RPMI7951 (cell line): ENCODE data around the gene PRKCA. TPM values are rescaled to one million over a fixed set of nuclear protein-coding genes. Genes with fewer than 3 reads are reported as not detected.

Experiments used
- DNase-seq: peaks from one replicate; pipeline ENCODE4 v3.0.0-alpha.2; 2012; ENCODE audit warnings: low read depth
- total RNA-seq: library from RNA; depleted of rRNA; stranded (reverse); fragments of >200 nt; shearing (Covaris generic); gene quantifications from 2 replicates; pipeline ENCODE4 v1.2.3, GENCODE V29; 2014

PRKCA gene
- total RNA-seq, 1 experiment from 2014 or later = 11.9 TPM

- no peak for DNase-seq
These were observed 469.9 kb downstream of the PRKCA start for GRCh38 chr17:66772148-66772812.

GRCh38 chr17:66775271-66775670 lies 472.9 kb downstream of the PRKCA start:
- DNase-seq = peak; percentile 17

GRCh38 chr17:66775881-66776400 lies 473.5 kb downstream of the PRKCA start:
- DNase-seq = peak; percentile 22

DNA sequence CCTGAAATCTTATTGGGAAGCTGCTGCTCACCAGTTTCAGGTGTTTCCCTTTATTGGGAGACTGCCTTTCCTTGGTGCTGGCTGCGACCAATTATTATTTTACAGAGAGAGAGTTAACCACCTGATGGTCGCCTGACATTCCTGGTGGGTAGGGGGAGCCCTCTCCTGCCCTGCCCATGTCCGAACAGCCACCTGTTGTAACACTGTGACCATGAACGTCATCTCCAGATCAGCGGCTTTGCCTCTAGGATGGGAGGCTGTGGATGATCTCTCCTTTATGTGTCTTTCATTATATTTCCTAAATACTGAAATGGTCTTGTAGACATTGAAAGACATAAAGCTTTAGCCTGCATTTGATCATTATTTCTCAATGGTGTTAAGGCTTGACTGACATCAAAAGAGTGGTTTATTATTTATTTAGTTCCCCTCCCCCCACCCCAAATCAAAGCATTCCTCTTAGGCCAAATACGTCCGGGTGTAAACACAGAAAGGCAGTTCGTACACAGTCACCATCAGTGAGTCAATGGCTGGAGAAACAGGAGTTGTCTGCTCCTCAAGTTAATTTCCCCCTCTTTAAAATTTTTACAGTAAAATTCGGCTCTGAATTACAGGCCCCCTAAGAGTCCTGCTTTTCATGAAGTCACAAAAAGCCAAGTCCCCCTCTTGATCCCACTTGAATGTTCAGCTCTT lies 474.7 kb downstream of the PRKCA start:
- no peak for DNase-seq

GRCh38 chr17:66777689-66778225 lies 475.3 kb downstream of the PRKCA start:
- peak; percentile 15 for DNase-seq

DNA sequence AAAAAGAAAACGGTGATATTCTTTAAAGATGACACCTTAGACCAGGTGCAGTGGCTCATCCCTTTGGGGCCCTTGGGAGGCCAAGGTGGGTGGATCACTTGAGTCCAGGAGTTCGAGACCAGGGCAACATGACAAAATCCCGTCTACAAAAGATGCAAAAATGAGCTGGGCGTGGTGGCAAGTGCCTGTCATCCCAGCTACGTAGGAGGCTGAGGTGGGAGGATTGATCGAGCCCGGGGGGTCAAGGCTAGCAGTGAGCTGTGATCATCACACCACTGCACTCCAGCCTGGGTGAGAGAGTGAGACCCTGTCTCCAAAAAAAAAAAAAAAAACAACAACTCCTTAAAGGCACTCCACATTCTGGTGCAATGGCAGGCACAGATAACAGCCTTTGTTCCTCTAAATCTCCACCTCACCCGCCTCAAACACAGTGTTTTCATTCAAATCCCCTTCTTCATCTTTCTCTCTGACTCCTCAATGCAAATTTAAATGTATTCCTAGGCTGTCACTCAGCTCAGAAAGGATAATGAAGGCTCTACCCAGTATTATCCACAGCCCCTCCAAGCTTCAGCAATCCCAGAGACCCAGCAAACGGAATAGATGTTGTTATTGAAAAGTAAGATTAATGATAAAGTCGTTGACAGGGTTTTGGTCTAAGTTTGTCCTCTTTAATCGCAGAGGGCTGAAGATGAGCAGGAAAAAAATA lies 476.3 kb downstream of the PRKCA start:
- no peak for DNase-seq

- DNase-seq = no peak
These were observed 476.8 kb downstream of the PRKCA start for GRCh38 chr17:66779237-66779606.

DNA sequence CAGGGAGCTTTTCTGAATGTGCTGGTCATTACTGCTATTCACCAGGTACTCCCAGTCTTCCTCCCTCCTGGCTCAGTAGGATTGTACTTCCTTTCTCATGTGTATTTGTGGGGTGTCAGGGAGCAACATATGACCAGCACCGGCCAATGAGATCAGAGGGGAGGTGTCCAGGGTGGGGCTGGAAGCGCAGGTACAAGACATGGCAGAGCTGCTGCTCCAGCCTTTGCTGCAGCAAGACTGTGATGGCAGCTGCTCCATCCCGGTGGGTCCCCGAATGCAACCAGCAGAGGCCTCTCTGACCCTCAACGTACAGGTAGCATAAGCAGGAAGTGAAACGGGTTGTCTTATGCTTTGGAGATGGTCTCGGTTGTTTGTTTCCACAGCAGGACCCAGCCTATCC lies 478.7 kb downstream of the PRKCA start:
- DNase-seq = no peak

GRCh38 chr17:66782851-66783250 lies 480.4 kb downstream of the PRKCA start:
- no peak for DNase-seq

DNA sequence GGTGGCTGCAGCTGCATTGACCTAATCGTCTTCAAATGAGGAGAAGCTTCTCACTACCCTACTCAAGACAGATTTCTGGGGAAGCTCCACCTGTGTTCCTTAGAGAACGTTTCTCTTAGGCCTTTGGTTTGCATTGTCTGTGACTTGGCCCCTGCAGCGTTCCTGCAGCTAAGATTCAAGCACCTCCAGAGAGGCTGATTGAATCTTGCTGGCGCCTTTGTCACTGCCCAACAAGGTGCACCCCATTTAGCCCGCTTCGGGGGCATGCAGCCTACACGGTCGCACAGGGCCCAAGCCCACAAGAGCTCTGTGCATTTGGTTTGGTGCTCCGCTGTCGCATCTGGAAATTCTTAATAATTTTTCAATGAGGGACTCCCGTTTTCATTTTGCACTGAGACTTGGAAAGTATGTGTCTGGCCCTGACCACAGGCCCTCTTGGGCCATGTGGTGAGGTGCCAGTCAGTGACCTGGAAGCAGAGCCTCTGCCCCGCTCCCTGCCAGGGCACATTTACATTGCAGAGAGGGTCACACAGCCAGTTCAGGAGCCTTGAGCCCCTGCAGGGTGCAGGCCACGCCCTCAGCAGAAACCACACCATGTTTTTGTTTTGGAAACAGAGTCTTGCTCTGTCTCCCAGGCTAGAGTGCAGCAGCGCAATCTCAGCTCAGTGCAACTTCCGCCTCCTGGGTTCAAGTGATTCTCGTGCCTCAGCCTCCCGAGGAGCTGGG lies 481.4 kb downstream of the PRKCA start:
- DNase-seq = no peak

GRCh38 chr17:66784621-66785364 lies 482.4 kb downstream of the PRKCA start:
- no peak for DNase-seq

DNA sequence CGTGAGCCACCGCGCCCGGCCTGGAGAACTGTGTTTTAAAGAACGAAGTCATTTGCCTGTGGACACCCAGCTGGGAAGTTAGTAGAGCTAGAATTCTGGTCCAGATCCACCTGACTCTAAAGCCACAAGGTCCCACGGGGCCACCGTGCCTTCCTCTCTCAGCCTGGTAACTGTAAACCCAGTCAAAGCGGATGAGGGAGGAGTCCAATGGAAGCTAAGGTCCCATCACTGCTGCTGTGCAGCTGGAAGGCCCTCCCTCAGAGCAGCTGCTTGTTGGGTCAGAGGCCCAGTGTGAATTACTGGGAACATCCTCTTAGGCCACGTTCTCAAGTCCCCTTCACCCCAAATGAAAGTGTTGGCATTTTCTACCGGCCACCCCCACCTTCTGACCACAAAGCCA lies 483.7 kb downstream of the PRKCA start:
- no peak for DNase-seq

- DNase-seq = no peak
These were observed 485.5 kb downstream of the PRKCA start for GRCh38 chr17:66787914-66788313.

DNA sequence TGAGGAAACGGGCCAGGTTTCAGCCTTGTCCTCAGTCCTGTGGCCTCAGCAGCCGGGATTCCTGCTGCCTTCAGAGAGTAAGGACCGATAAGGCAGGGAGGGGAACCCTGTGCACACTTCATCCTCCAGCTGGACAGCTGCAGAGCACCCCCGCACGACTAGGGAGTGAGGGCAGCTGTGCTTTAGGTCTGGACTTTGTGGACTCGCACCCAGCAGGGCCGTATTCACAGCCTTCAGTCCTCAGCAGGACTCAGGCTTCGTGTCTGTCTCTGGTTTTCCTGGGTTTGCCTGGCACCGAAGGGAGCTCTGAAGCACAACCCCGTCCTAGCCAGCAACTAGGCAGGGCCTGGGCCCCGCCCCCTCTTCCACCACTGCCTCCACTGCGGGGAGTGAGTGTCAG lies 486.7 kb downstream of the PRKCA start:
- no peak for DNase-seq

GRCh38 chr17:66789961-66790437 lies 487.6 kb downstream of the PRKCA start:
- peak; percentile 4 for DNase-seq

DNA sequence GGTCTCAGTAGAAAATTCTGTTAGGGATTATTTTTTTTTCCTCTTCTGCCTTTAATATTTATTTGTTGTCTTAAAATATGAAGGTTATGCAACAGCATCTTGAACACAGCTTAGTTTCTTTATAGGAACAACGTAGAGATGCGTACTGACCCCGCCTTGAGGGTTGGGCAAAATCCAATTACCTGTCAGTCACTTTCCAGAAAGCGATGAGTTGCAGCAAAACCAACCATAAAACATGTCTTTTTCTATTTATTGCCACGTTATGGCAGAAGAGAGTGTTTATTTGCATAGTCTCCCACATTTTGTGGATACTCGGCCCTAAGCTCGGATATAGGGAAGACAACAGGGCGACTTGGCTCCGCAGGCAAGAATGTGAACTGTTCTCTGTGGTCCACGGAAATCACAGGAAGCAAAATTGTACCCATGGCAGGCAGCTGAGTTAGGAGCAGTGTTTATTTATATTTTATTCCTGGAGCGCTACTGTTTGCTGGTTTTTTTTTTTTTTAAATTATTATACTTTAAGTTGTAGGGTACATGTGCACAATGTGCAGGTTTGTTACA lies 488.2 kb downstream of the PRKCA start:
- no peak for DNase-seq

DNA sequence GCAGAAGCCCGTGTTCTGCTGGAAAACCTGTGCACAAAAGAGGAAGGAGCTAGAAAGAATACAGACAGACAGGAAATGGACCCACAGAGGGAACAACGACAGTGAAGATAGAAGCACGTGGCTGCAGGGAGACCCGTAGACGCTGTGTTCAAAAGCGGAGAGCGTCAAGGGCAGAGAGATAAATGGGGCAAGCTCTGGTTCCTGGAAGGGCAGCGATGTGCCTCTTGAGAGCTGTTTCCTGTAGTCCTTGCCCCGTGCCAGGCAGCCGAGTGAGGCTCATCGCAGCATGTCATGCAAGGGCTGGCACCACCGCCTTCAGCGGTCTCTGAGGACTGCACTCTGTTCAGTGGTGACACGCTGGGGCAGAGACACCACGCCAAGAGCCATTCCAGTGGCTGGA lies 488.9 kb downstream of the PRKCA start:
- no peak for DNase-seq

- DNase-seq = no peak
These were observed 491.4 kb downstream of the PRKCA start for GRCh38 chr17:66793814-66794213.

- DNase-seq = no peak
These were observed 493.1 kb downstream of the PRKCA start for GRCh38 chr17:66795486-66795885.

GRCh38 chr17:66799849-66800537 lies 497.6 kb downstream of the PRKCA start:
- no peak for DNase-seq
